ENCODE results near the gene SNX13.

SNX13 gene

GRCh38 chr7:17870406-17870805 is 69.9 kb downstream of the SNX13 start:
- DNase-seq, result no peak
- no peak for TF ChIP-seq GATA1 (IDR thresholded peaks at IDR 0.05; ENCODE audit: low read depth, low read length)
- TF ChIP-seq POLR2A (IDR thresholded peaks at IDR 0.05; ENCODE audit: low read length), result no peak

DNA sequence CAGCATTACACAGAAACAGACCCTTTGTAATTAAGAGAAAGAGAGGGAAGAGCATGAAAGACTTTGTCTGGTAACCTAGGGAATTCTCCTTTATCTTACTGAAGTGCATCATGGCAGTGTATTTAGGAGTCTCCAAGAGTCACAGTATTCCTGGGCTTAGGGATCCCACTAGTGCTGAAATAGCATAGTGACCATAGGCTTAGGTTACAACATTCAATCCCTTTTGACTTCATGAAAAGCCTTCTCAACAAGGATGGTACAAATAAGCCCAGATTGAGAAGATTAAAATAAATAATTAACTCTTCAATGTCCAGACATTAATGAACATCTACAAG is 76.5 kb downstream of the SNX13 start:
- TF ChIP-seq POLR2A (IDR thresholded peaks at IDR 0.05; ENCODE audit: low read length) (no peak), GATA1 (IDR thresholded peaks at IDR 0.05; ENCODE audit: low read depth, low read length) (no peak)
- DNase-seq, result no peak

DNA sequence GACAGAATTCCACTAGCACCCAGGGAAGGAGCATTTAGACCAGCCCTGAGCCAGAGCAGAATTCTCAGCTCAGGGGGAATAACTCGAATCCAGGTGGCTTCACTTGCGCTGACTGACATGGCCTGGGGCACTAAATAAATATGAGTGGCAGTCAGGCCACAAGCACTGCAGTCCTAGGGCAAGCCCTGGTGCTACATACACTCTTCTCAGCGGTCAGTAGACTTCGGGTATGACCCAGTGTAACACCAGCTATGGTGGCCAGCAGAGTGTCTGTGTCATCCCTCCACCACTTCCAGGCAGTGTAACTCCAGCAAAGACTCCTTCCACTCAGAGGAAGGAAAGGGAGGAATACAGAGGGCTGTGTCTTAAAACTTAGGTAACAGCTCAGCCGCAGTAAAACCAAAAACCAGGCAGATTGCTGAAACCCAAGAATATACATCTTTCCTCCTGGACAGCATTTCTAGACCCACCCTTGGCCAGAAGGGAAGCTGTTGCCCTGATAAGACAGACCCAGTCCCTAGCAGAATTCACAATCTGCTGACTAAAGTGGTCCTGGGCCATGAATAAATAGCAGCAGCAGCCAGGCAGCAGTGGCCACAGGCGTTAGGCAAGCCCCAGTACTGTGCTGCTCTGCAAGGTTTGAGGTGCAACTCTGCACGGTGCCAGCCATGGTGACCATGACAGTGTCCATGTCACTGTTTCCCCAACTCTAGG is 77.0 kb downstream of the SNX13 start:
- no peak for TF ChIP-seq POLR2A (IDR thresholded peaks at IDR 0.05; ENCODE audit: low read length)
- no peak for TF ChIP-seq GATA1 (IDR thresholded peaks at IDR 0.05; ENCODE audit: low read depth, low read length)
- DNase-seq, result peak; percentile 65 to 80

DNA sequence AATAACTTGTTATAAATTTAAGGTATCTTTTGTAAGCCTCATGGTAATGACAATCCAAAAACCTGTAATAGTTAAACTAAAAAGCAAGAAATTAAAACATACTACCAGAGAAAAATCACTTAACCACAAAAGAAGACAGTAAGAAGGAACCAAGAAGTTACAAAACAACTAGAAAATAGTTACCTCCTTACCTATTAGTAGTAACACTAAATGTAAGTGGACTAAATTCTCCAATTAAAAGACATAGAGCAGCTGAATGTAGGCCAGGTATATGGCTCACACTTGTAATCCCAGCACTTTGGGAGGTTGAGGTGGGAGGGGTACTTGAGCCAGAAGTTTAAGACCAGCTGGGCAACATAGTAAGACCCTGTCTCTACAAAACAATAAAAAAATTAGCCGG is 84.0 kb downstream of the SNX13 start:
- no peak for DNase-seq
- TF ChIP-seq GATA1 (IDR thresholded peaks at IDR 0.05; ENCODE audit: low read depth, low read length), result no peak
- no peak for TF ChIP-seq POLR2A (IDR thresholded peaks at IDR 0.05; ENCODE audit: low read length)

GRCh38 chr7:17855202-17855601 is 85.1 kb downstream of the SNX13 start:
- no peak for DNase-seq
- TF ChIP-seq POLR2A (IDR thresholded peaks at IDR 0.05; ENCODE audit: low read length) (no peak), GATA1 (IDR thresholded peaks at IDR 0.05; ENCODE audit: low read depth, low read length) (no peak)

DNA sequence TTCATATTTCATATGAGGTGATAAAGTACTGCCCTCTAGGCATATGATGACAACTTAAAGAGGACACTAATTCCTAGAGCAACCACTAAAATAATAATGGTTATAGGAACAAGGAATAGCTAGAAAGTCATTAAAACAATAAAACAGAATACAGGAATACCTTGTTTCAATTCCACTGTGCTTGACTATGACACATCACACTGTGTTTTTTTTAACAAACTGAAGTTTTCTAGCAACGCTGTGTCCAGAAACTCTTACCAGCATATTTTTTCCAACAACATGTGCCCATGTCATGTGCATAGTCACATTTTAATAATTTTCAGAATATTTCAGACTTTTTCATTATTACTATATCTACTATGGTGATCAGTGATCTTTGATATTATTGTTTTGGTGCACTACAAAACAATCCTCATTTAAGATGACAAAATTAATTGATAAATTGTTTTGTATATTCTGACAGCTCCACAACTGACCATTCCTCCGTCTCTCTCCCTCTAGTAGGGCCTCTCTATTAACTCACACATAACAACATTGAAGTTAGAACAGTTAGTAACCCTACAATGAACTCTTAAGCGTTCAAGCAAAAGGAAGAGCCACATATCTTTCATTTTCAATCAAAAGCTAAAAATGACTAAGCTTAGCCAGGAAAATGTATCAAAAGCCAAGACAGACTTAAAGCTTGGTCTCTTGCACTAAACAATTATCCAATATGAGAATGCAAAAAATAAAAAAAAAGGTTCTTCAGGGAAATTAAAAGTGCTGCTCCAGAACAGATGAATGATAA is 85.8 kb downstream of the SNX13 start:
- no peak for DNase-seq
- TF ChIP-seq GATA1 (IDR thresholded peaks at IDR 0.05; ENCODE audit: low read depth, low read length) (no peak), POLR2A (IDR thresholded peaks at IDR 0.05; ENCODE audit: low read length) (no peak)

- DNase-seq, result no peak
- no peak for TF ChIP-seq GATA1 (IDR thresholded peaks at IDR 0.05; ENCODE audit: low read depth, low read length)
- no peak for TF ChIP-seq POLR2A (IDR thresholded peaks at IDR 0.05; ENCODE audit: low read length)
Observed at GRCh38 chr7:17852361-17852760, 87.9 kb downstream of the SNX13 start.

DNA sequence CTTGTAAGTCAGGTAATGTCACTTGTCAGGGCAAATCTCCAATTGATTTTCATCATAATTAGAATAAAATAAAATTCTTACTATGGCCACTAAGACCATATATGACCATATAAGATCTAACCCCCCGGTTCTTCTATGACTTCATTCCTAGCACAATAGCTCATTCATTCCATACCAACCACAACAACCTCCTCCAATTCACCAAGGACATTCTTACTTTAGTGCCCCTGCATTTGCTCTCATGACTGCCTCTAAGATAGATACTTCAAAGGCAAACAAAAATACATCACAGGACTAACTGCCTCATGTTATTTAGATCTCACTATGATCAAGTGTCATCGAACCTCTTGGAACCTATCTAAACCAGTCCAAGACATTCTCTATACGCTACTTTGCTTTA is 90.8 kb downstream of the SNX13 start:
- no peak for TF ChIP-seq GATA1 (IDR thresholded peaks at IDR 0.05; ENCODE audit: low read depth, low read length)
- TF ChIP-seq POLR2A (IDR thresholded peaks at IDR 0.05; ENCODE audit: low read length), result no peak
- no peak for DNase-seq

DNA sequence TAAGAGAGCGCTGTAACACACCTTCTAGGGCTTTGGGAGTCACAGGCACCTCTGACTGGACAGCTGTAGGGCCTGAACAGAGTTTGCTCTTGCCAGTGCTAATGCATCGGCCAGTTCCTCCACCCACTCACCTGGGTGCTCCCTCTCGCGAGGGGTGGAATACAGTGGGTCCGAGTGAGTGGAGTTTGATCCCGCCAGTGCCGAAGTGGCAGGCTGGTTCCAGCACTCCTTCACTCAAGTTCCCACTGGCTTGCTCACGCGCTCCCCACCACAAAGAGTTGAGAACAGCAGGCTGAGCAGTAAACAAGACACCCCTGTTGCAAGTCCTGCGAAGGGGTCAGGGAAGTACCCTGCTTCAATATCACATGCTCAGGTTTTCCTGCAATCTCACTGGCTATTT is 91.8 kb downstream of the SNX13 start:
- DNase-seq, result no peak
- TF ChIP-seq GATA1 (IDR thresholded peaks at IDR 0.05; ENCODE audit: low read depth, low read length), result no peak
- no peak for TF ChIP-seq POLR2A (IDR thresholded peaks at IDR 0.05; ENCODE audit: low read length)

GRCh38 chr7:17846935-17847334 is 93.4 kb downstream of the SNX13 start:
- DNase-seq, result no peak
- TF ChIP-seq GATA1 (IDR thresholded peaks at IDR 0.05; ENCODE audit: low read depth, low read length) (no peak), POLR2A (IDR thresholded peaks at IDR 0.05; ENCODE audit: low read length) (no peak)

DNA sequence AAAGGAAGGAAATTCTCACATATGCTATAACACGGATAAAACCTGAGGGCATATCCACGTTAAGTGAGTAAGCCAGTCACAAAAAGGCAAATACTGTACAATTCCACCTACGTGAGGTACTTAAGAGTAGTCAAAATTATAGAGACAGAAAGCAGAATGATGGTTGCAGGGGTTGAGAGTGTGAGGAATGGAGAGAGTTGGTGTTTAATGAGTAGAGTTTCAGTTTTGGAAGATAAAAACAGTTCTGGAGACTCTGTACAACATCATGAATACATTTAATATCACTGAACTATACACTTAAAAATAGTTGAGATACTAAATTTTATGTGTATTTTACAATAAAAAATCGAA is 95.1 kb downstream of the SNX13 start:
- TF ChIP-seq POLR2A (IDR thresholded peaks at IDR 0.05; ENCODE audit: low read length), result no peak
- no peak for TF ChIP-seq GATA1 (IDR thresholded peaks at IDR 0.05; ENCODE audit: low read depth, low read length)
- DNase-seq, result no peak

GRCh38 chr7:17844514-17845196 is 95.6 kb downstream of the SNX13 start:
- DNase-seq, result no peak
- TF ChIP-seq POLR2A (IDR thresholded peaks at IDR 0.05; ENCODE audit: low read length), result no peak
- TF ChIP-seq GATA1 (IDR thresholded peaks at IDR 0.05; ENCODE audit: low read depth, low read length), result no peak

- no peak for TF ChIP-seq GATA1 (IDR thresholded peaks at IDR 0.05; ENCODE audit: low read depth, low read length)
- no peak for TF ChIP-seq POLR2A (IDR thresholded peaks at IDR 0.05; ENCODE audit: low read length)
- no peak for DNase-seq
Observed at GRCh38 chr7:17844022-17844421, 96.3 kb downstream of the SNX13 start.

GRCh38 chr7:17843041-17843440 is 97.3 kb downstream of the SNX13 start:
- no peak for TF ChIP-seq GATA1 (IDR thresholded peaks at IDR 0.05; ENCODE audit: low read depth, low read length)
- TF ChIP-seq POLR2A (IDR thresholded peaks at IDR 0.05; ENCODE audit: low read length), result no peak

More at GRCh38 chr7:17843041-17843440, 97.3 kb downstream of the SNX13 start:
- DNase-seq, result no peak

All from erythroblast (primary cell).